Stimulated activated CD8-positive, alpha-beta memory T cell treated with anti-CD3 and anti-CD28 coated beads, Interleukin-7, amount 100 ng/mL, for 4 hours (primary cell): ENCODE measurements around the gene DEPDC4.
A peak's percentile ranks its signal among the peaks of the same experiment; 100 is the strongest.

Source experiments
- DNase-seq, 2 donors: peaks; one replicate each; pipeline ENCODE4 v3.0.0-alpha.2; 2020; ENCODE audit warnings: low read depth in 2 of 2

DEPDC4 gene

GRCh38 chr12:100214518-100214917 is 52.4 kb downstream of the DEPDC4 start:
- no peak for DNase-seq

GRCh38 chr12:100213016-100213891 is 53.6 kb downstream of the DEPDC4 start:
- DNase-seq, result no peak

- DNase-seq, result no peak
Measured at GRCh38 chr12:100211698-100212097, 55.2 kb downstream of the DEPDC4 start.

DNA sequence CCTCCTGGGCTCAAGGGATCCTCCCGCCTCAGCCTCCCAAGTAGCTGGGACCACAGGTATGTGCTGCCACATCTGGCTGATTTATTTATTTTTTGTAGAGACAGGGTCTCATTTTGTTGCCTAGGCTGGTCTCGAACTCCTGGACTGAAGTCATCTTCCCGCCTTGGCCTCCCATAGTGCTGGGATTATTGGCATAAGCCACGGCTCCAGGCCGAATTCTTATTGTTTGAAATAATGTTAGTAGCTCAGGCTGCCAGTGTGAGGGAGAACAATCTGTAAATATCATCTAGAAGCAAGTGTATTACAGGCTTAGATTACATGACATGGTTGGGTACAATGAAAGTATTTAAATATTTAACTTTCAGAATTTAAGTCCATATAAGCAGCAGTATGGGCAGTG is 58.0 kb downstream of the DEPDC4 start:
- DNase-seq, result no peak

DNA sequence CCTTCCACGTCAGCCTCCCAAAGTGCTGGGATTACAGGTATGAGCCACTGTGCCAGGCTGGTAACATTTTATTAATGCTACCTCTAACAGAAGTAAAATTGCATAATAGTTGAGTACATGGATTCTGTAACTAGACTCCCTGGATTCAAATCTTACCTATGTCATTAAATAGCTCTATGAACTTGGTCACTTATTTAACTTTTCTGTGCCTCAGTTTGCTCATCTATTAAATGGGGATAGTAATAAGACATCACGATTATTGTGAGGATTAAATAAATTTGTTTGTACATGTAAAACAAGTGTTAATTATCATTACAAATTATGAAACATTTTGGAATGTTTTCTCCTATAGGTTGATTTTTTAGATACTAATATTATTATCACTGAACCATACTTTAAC is 59.6 kb downstream of the DEPDC4 start:
- DNase-seq, result no peak

- DNase-seq, result no peak
Measured at GRCh38 chr12:100201604-100202423, 65.1 kb downstream of the DEPDC4 start.

GRCh38 chr12:100200463-100201181 is 66.3 kb downstream of the DEPDC4 start, which contains the start of gene ACTR6:
ACTR6 (plus strand) TSS chr12:100200815; CDS start chr12:100200852, 37 bp downstream.
- peak; percentile 92 to 97 for DNase-seq

GRCh38 chr12:100199347-100200149 is 67.3 kb downstream of the DEPDC4 start:
- peak; percentile 54 to 70 for DNase-seq

GRCh38 chr12:100199023-100199346 is 67.9 kb downstream of the DEPDC4 start:
- DNase-seq, result no peak

- no peak for DNase-seq
Measured at GRCh38 chr12:100197486-100197885, 69.4 kb downstream of the DEPDC4 start.

GRCh38 chr12:100193085-100193484 is 73.8 kb downstream of the DEPDC4 start:
- no peak for DNase-seq
